ENCODE data around the gene ARID2.

Gene ARID2

GRCh38 chr12:45939759-45940158, 210.3 kb downstream of the ARID2 start:
- H3K9me3 ChIP-seq (ENCODE audit: control insufficient read depth, low read length), result no peaks in the 10 kb centered on the region
- no peak overlapping the region for H4K91ac ChIP-seq (ENCODE audit: low read length)
- H2AK5ac ChIP-seq (ENCODE audit: low read length, severe bottlenecking), result no peak overlapping the region
- DNase-seq, result peak; percentile 22
- no peak overlapping the region for H3K27ac ChIP-seq (ENCODE audit: low read length, poor library complexity, severe bottlenecking)
- no peaks in the 10 kb centered on the region for H3K27me3 ChIP-seq (ENCODE audit: control insufficient read depth in 1 of 2, insufficient read depth in 1 of 2, low read length in 2 of 2)
- no peak overlapping the region for H2BK12ac ChIP-seq (ENCODE audit: low read length in 2 of 2)
- no peak overlapping the region for H4K8ac ChIP-seq (ENCODE audit: low read length)
- no peak overlapping the region for H2AFZ ChIP-seq (ENCODE audit: low read depth, low read length)
- H3K4me2 ChIP-seq (ENCODE audit: low read length, poor library complexity, severe bottlenecking), result no peak overlapping the region
- H3K36me3 ChIP-seq (ENCODE audit: control insufficient read depth in 1 of 2, insufficient read depth in 2 of 2, low read depth in 1 of 2, low read length in 2 of 2), result peaks cover 5 to 71% of the 10 kb centered on the region in 2 experiments
- H3K4ac ChIP-seq (ENCODE audit: low read depth in 1 of 2, low read length in 2 of 2), result no peak overlapping the region
- H3K4me3 ChIP-seq (ENCODE audit: insufficient read depth in 1 of 2, low read depth in 1 of 2, low read length in 2 of 2), result no peak overlapping the region
- no peak overlapping the region for H2BK5ac ChIP-seq (ENCODE audit: low read depth, low read length, poor library complexity, severe bottlenecking)
- H3K14ac ChIP-seq (ENCODE audit: low read length in 2 of 2), result no peak overlapping the region
- H3K23ac ChIP-seq (ENCODE audit: low read length in 2 of 2), result no peak overlapping the region
- WGBS, result 83% methylated on average over 1 of the region's 2 CpGs
- no peak overlapping the region for H3K18ac ChIP-seq (ENCODE audit: low read depth in 1 of 2, low read length in 2 of 2)
- no peak overlapping the region for H3K9ac ChIP-seq (ENCODE audit: low read length)
- no peak overlapping the region for H2BK120ac ChIP-seq (ENCODE audit: low read depth, low read length)
- peaks cover 16% of the 10 kb centered on the region for H3K79me1 ChIP-seq (replicated peaks; ENCODE audit: low read length, poor library complexity, severe bottlenecking)
- no peak overlapping the region for H2BK15ac ChIP-seq (ENCODE audit: low read depth, poor library complexity, severe bottlenecking)
- H3K4me1 ChIP-seq (ENCODE audit: control insufficient read depth, insufficient read depth, low read depth, low read length), result no peaks in the 10 kb centered on the region

- peak; percentile 25 for DNase-seq
- WGBS, result no CpG with 5 or more reads among the region's 1 CpG
- Histone ChIP-seq H2AK5ac (ENCODE audit: low read length, severe bottlenecking) (peak overlapping the region; percentile 61), H2BK12ac (ENCODE audit: low read length in 2 of 2) (no peak overlapping the region), H3K36me3 (ENCODE audit: control insufficient read depth in 1 of 2, insufficient read depth in 2 of 2, low read depth in 1 of 2, low read length in 2 of 2) (peaks cover 5 to 98% of the 10 kb centered on the region in 2 experiments), H3K4me1 (ENCODE audit: control insufficient read depth, insufficient read depth, low read depth, low read length) (peaks cover 9% of the 10 kb centered on the region), H4K91ac (ENCODE audit: low read length) (no peak overlapping the region), H3K4ac (ENCODE audit: low read depth in 1 of 2, low read length in 2 of 2) (no peak overlapping the region), H2BK5ac (ENCODE audit: low read depth, low read length, poor library complexity, severe bottlenecking) (no peak overlapping the region), H2AFZ (ENCODE audit: low read depth, low read length) (no peak overlapping the region), H3K27ac (ENCODE audit: low read length, poor library complexity, severe bottlenecking) (peak overlapping the region; percentile 71), H3K27me3 (ENCODE audit: control insufficient read depth in 1 of 2, insufficient read depth in 1 of 2, low read length in 2 of 2) (no peaks in the 10 kb centered on the region), H4K8ac (ENCODE audit: low read length) (no peak overlapping the region), H3K23ac (ENCODE audit: low read length in 2 of 2) (no peak overlapping the region), H3K4me2 (ENCODE audit: low read length, poor library complexity, severe bottlenecking) (no peak overlapping the region), H2BK15ac (ENCODE audit: low read depth, poor library complexity, severe bottlenecking) (no peak overlapping the region), H3K18ac (ENCODE audit: low read depth in 1 of 2, low read length in 2 of 2) (no peak overlapping the region), H3K9me3 (ENCODE audit: control insufficient read depth, low read length) (no peaks in the 10 kb centered on the region), H3K14ac (ENCODE audit: low read length in 2 of 2) (no peak overlapping the region), H2BK120ac (ENCODE audit: low read depth, low read length) (no peak overlapping the region), H3K79me1 (replicated peaks; ENCODE audit: low read length, poor library complexity, severe bottlenecking) (peaks cover 9% of the 10 kb centered on the region), H3K4me3 (ENCODE audit: insufficient read depth in 1 of 2, low read depth in 1 of 2, low read length in 2 of 2) (no peak overlapping the region), H3K9ac (ENCODE audit: low read length) (no peak overlapping the region)
These were observed 215.3 kb downstream of the ARID2 start for GRCh38 chr12:45944771-45945170.

DNA sequence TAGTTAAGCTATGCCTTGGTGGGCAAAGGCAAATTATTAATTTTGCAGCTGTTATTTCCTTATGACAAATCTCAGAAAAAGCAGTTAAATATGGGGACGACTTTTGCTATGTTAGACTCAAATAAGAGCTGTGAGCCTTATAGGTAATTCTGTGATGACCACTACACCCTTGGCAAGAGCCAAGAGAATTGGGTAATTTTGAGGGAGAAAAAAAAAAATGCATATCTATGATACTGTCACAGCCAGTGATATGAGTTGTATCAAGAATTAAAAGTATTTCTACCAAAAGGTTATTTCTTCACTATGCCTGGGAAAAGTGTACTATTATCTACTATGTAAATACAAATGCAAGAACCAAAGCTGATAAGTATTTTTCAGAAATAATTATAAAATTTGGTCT, 216.9 kb downstream of the ARID2 start:
- Histone ChIP-seq H3K27ac (ENCODE audit: low read length, poor library complexity, severe bottlenecking) (peak overlapping the region; percentile 85), H3K9ac (ENCODE audit: low read length) (no peak overlapping the region), H3K4ac (ENCODE audit: low read depth in 1 of 2, low read length in 2 of 2) (no peak overlapping the region), H3K4me1 (ENCODE audit: control insufficient read depth, insufficient read depth, low read depth, low read length) (peaks cover 9% of the 10 kb centered on the region), H3K9me3 (ENCODE audit: control insufficient read depth, low read length) (no peaks in the 10 kb centered on the region), H3K79me1 (replicated peaks; ENCODE audit: low read length, poor library complexity, severe bottlenecking) (peaks cover 6% of the 10 kb centered on the region), H2BK12ac (ENCODE audit: low read length in 2 of 2) (no peak overlapping the region), H2BK5ac (ENCODE audit: low read depth, low read length, poor library complexity, severe bottlenecking) (no peak overlapping the region), H3K14ac (ENCODE audit: low read length in 2 of 2) (no peak overlapping the region), H3K4me2 (ENCODE audit: low read length, poor library complexity, severe bottlenecking) (no peak overlapping the region), H3K27me3 (ENCODE audit: control insufficient read depth in 1 of 2, insufficient read depth in 1 of 2, low read length in 2 of 2) (no peaks in the 10 kb centered on the region), H2AK5ac (ENCODE audit: low read length, severe bottlenecking) (no peak overlapping the region), H2AFZ (ENCODE audit: low read depth, low read length) (no peak overlapping the region), H2BK15ac (ENCODE audit: low read depth, poor library complexity, severe bottlenecking) (no peak overlapping the region), H4K8ac (ENCODE audit: low read length) (no peak overlapping the region), H3K4me3 (ENCODE audit: insufficient read depth in 1 of 2, low read depth in 1 of 2, low read length in 2 of 2) (no peak overlapping the region), H3K36me3 (ENCODE audit: control insufficient read depth in 1 of 2, insufficient read depth in 2 of 2, low read depth in 1 of 2, low read length in 2 of 2) (peaks cover 3 to 96% of the 10 kb centered on the region in 2 experiments), H3K23ac (ENCODE audit: low read length in 2 of 2) (no peak overlapping the region), H4K91ac (ENCODE audit: low read length) (no peak overlapping the region), H3K18ac (ENCODE audit: low read depth in 1 of 2, low read length in 2 of 2) (no peak overlapping the region), H2BK120ac (ENCODE audit: low read depth, low read length) (no peak overlapping the region)
- DNase-seq, result no peak
- WGBS, result 100% methylated on average over 1 of the region's 1 CpG

- peak overlapping the region; percentile 54 for H3K27ac ChIP-seq (ENCODE audit: low read length, poor library complexity, severe bottlenecking)
- H3K27me3 ChIP-seq (ENCODE audit: control insufficient read depth in 1 of 2, insufficient read depth in 1 of 2, low read length in 2 of 2), result no peaks in the 10 kb centered on the region
- H2AK5ac ChIP-seq (ENCODE audit: low read length, severe bottlenecking), result no peak overlapping the region
- H3K14ac ChIP-seq (ENCODE audit: low read length in 2 of 2), result no peak overlapping the region
- peaks cover 9% of the 10 kb centered on the region for H3K4me1 ChIP-seq (ENCODE audit: control insufficient read depth, insufficient read depth, low read depth, low read length)
- H3K23ac ChIP-seq (ENCODE audit: low read length in 2 of 2), result no peak overlapping the region
- no peak overlapping the region for H3K18ac ChIP-seq (ENCODE audit: low read depth in 1 of 2, low read length in 2 of 2)
- no peak overlapping the region for H3K4me2 ChIP-seq (ENCODE audit: low read length, poor library complexity, severe bottlenecking)
- peak; percentile 20 for DNase-seq
- H3K4me3 ChIP-seq (ENCODE audit: insufficient read depth in 1 of 2, low read depth in 1 of 2, low read length in 2 of 2), result no peak overlapping the region
- H4K8ac ChIP-seq (ENCODE audit: low read length), result no peak overlapping the region
- H3K79me1 ChIP-seq (replicated peaks; ENCODE audit: low read length, poor library complexity, severe bottlenecking), result peaks cover 1% of the 10 kb centered on the region
- no peak overlapping the region for H3K9ac ChIP-seq (ENCODE audit: low read length)
- peaks cover 3 to 87% of the 10 kb centered on the region in 2 experiments for H3K36me3 ChIP-seq (ENCODE audit: control insufficient read depth in 1 of 2, insufficient read depth in 2 of 2, low read depth in 1 of 2, low read length in 2 of 2)
- no peaks in the 10 kb centered on the region for H3K9me3 ChIP-seq (ENCODE audit: control insufficient read depth, low read length)
- H2BK15ac ChIP-seq (ENCODE audit: low read depth, poor library complexity, severe bottlenecking), result no peak overlapping the region
- no peak overlapping the region for H2BK12ac ChIP-seq (ENCODE audit: low read length in 2 of 2)
- no peak overlapping the region for H2AFZ ChIP-seq (ENCODE audit: low read depth, low read length)
- H2BK5ac ChIP-seq (ENCODE audit: low read depth, low read length, poor library complexity, severe bottlenecking), result no peak overlapping the region
- H4K91ac ChIP-seq (ENCODE audit: low read length), result no peak overlapping the region
- H3K4ac ChIP-seq (ENCODE audit: low read depth in 1 of 2, low read length in 2 of 2), result no peak overlapping the region
- H2BK120ac ChIP-seq (ENCODE audit: low read depth, low read length), result no peak overlapping the region
These were observed 219.0 kb downstream of the ARID2 start for GRCh38 chr12:45948546-45948945.

Measured in mesenchymal stem cell (in vitro differentiated cells and primary cell).